Endothelial cell of umbilical vein (primary cell): ENCODE results near the gene TBX4. TPM values are rescaled to one million over a fixed set of nuclear protein-coding genes. Genes with fewer than 3 reads are reported as not detected.

Experiments used
- BruUV-seq: library from RNA; stranded (reverse); fragments of 400-500 nt; replicated peaks from 2 replicates; lab custom pipeline; 2021; lab: Mats Ljungman, UMichigan
- CTCF ChIA-PET: fragments of 300-600, 350-600 bp; sonication (Branson Sonifier 250); formaldehyde crosslinking; loops from one replicate; lab custom pipeline; 2021; ENCODE audit warnings: antibody characterized with exemption, inconsistent platforms; lab: Charles Lee
- POLR2A ChIA-PET: fragments of 300-600, 350-600 bp; sonication (Branson Sonifier 250); formaldehyde crosslinking; loops from one replicate; lab custom pipeline; 2021; ENCODE audit warnings: antibody characterized with exemption, inconsistent platforms; lab: Charles Lee
- DNase-seq: peaks from one replicate; pipeline ENCODE4 v3.0.0-alpha.2; 2011; ENCODE audit warnings: low read depth, low spot score
- FAIRE-seq: peaks from 2 replicates; lab custom pipeline; 2011; peaks lifted over from hg19 to GRCh38; lab: Jason Lieb, UNC
- H2AFZ ChIP-seq: 2 replicates; pipeline ENCODE4 v1.6.0; 2012; ENCODE audit warnings: low read depth, low read length, control low read depth, inconsistent platforms
- H3K27ac ChIP-seq: 2 replicates; pipeline ENCODE4 v1.5.1; 2011; ENCODE audit warnings: low read depth, mild to moderate bottlenecking, control low read depth, low read length, moderate library complexity; ENCODE audit not compliant: insufficient read depth
- H3K27me3 ChIP-seq, 2 experiments: 2 replicates each; pipeline versions ENCODE4 v1.6.0 to v1.6.1; 2011; ENCODE audit warnings: low read length in 2 of 2, mixed read lengths in 1 of 2; ENCODE audit not compliant: control insufficient read depth in 2 of 2, insufficient read depth in 2 of 2
- H3K36me3 ChIP-seq, 2 experiments: 2 replicates in 1 of 2; 3 replicates in 1 of 2; pipeline ENCODE4 v1.5.1; 2011; ENCODE audit warnings: low read length in 2 of 2, mild to moderate bottlenecking in 1 of 2, moderate library complexity in 1 of 2; ENCODE audit not compliant: control insufficient read depth in 2 of 2, insufficient read depth in 2 of 2; ENCODE audit errors: extremely low read depth in 1 of 2
- H3K4me1 ChIP-seq: 3 replicates; pipeline ENCODE4 v1.5.1; 2011; ENCODE audit warnings: mild to moderate bottlenecking, low read length; ENCODE audit not compliant: control insufficient read depth, insufficient read depth; ENCODE audit errors: extremely low read depth
- H3K4me2 ChIP-seq: 2 replicates; pipeline ENCODE4 v1.6.1; 2011; ENCODE audit warnings: low read length, control low read depth, mixed read lengths; ENCODE audit not compliant: insufficient read depth
- H3K4me3 ChIP-seq, 3 experiments: fragments of 200-600 bp in 1 of 3; sonication (generic), shearing (Covaris generic) in 1 of 3; replicated peaks in 1 of 3; 2 replicates each; pipeline ENCODE4 v1.5.1; 2011 to 2016; ENCODE audit warnings: control low read depth in 3 of 3, low read length in 3 of 3, mild to moderate bottlenecking in 2 of 3, inconsistent platforms in 1 of 3, low read depth in 1 of 3, moderate library complexity in 1 of 3; ENCODE audit not compliant: insufficient read depth in 1 of 3
- H3K79me2 ChIP-seq: 2 replicates; pipeline ENCODE4 v1.6.0; 2012; ENCODE audit warnings: low read length, inconsistent platforms; ENCODE audit not compliant: control insufficient read depth, insufficient read depth
- H3K9ac ChIP-seq: replicated peaks from 2 replicates; pipeline ENCODE3; 2011; ENCODE audit warnings: low read length, control low read depth; ENCODE audit not compliant: insufficient read depth; ENCODE audit errors: extremely low read depth
- H3K9me1 ChIP-seq: replicated peaks from 3 replicates; pipeline ENCODE4 v1.6.0; 2011; ENCODE audit warnings: mild to moderate bottlenecking, low read length; ENCODE audit not compliant: control insufficient read depth, insufficient read depth; ENCODE audit errors: extremely low read depth
- H3K9me3 ChIP-seq: replicated peaks from 2 replicates; pipeline ENCODE4 v1.5.1; 2012; ENCODE audit warnings: low read length, inconsistent platforms; ENCODE audit not compliant: control insufficient read depth, insufficient read depth
- H4K20me1 ChIP-seq: replicated peaks from 2 replicates; pipeline ENCODE3; 2011; ENCODE audit warnings: mild to moderate bottlenecking, low read length; ENCODE audit not compliant: control insufficient read depth, insufficient read depth; ENCODE audit errors: extremely low read depth
- EZH2 ChIP-seq: IDR thresholded peaks from 2 replicates; pipeline ENCODE4 v1.6.1; 2012; ENCODE audit warnings: borderline replicate concordance, low read depth, mild to moderate bottlenecking, moderate library complexity, low read length, inconsistent platforms; ENCODE audit not compliant: severe bottlenecking
- FOS ChIP-seq: IDR thresholded peaks from 2 replicates; pipeline ENCODE4 v1.6.1; 2011; ENCODE audit warnings: mild to moderate bottlenecking, low read length, moderate library complexity, borderline replicate concordance; ENCODE audit not compliant: insufficient read depth
- GATA2 ChIP-seq: IDR thresholded peaks from 2 replicates; pipeline ENCODE4 v1.7.0; 2011; ENCODE audit warnings: low read depth, mild to moderate bottlenecking, moderate library complexity, mixed read lengths, low read length; ENCODE audit not compliant: insufficient read length, insufficient read depth
- JUN ChIP-seq: IDR thresholded peaks from 2 replicates; pipeline ENCODE4 v1.6.1; 2011; ENCODE audit warnings: borderline replicate concordance, low read depth; ENCODE audit not compliant: insufficient read length, insufficient read depth
- POLR2A ChIP-seq: IDR thresholded peaks from 2 replicates; pipeline ENCODE4 v1.6.1; 2012; ENCODE audit warnings: low read depth, mild to moderate bottlenecking, control low read depth, low read length
- dilution Hi-C: fragments of 300-500 bp; cut with MboI; formaldehyde crosslinking; loops from one replicate; pipeline ENCODE4 v1.15.0; 2019; ENCODE audit warnings: low sequenced_read_pairs; ENCODE audit not compliant: extremely low pct_ligation_motif_present
- intact Hi-C: fragments of 100-400 bp; cut with micrococcal nuclease; formaldehyde crosslinking; loops from one replicate; pipeline ENCODE4 v1.10.0; 2022
- polyA plus RNA-seq, 4 experiments: library from polyadenylated mRNA; depleted of rRNA in 3 of 4; stranded (reverse) in 3 of 4; unstranded in 1 of 4; fragments of >200 nt; gene quantifications; 2 replicates each; pipeline versions ENCODE4 v1.2.1 to v1.2.3, GENCODE V29; 2011 to 2012; ENCODE audit warnings: missing spikeins in 1 of 4
- total RNA-seq: library from RNA; stranded (reverse); gene quantifications from 2 replicates; pipeline ENCODE4 v1.2.3, GENCODE V29; 2021
- TF ChIP-seq, protein P1 (sequence below): IDR thresholded peaks from 2 replicates; pipeline ENCODE4 v1.6.1; 2011; ENCODE audit not compliant: insufficient read depth, insufficient read length

The TBX4 gene
- total and polyA plus RNA-seq, 2 donors (not counting 3 experiments of a cell fraction or from before 2014, with no cell fraction given) = not detected

DNA sequence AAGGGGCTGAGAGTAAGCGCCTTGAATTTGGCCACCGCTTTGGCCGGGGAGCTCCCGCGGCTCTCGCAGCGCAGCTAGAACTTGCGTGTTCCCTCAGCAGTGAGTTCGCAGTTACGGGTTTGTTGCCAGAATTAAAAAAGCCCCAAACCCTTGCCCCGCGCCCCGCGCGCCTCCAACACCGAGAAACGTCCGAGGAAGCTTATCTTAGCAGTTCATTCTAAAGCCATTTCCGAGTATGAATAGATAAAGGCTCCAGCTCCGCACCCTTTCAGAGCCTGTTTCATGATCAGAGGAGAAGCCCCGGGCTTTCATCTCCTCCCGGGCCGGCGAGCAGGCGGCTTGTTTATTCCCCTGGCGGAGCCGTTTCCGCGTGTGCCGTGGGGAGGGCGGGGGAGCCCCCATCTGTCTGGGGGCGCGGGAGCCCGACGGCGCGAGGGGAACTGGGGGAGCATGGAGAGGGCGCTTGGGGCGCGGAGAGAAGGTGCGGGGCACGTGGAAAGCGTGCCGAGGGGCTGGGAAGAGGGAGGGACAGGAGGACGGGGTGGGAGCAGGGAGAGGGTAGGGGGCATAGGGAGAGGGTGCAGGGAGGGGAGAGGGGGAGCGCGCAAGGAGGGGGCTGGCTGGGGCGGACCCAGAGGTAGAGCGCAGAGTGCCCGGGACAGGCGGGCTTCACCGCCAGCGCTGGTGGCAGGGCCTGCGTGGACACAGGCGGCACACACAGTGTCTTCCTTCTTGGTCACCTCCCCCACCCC is 9.9 kb downstream of the TBX4 start:
- Histone ChIP-seq H3K27me3 (peaks cover 60 to 67% of the 10 kb centered on the region in 2 experiments), H3K4me3 (no peak overlapping the region), H3K9me1 (no peaks in the 10 kb centered on the region), H3K27ac (no peak overlapping the region), H3K36me3 (no peaks in the 10 kb centered on the region), H2AFZ (no peak overlapping the region), H3K4me2 (no peak overlapping the region), H4K20me1 (no peaks in the 10 kb centered on the region), H3K9me3 (no peaks in the 10 kb centered on the region), H3K79me2 (no peaks in the 10 kb centered on the region), H3K4me1 (no peaks in the 10 kb centered on the region), H3K9ac (no peak overlapping the region)
- no peak for TF ChIP-seq JUN
- TF ChIP-seq, protein P1, sequence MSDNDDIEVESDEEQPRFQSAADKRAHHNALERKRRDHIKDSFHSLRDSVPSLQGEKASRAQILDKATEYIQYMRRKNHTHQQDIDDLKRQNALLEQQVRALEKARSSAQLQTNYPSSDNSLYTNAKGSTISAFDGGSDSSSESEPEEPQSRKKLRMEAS = no peak
- TF ChIP-seq EZH2 = peak; percentile 87
- no peak for TF ChIP-seq GATA2
- intact Hi-C loops = no loop called here
- dilution Hi-C loops = no loop called here
- DNase-seq (no peak), FAIRE-seq (no peak)
- ChIA-PET POLR2A (interaction anchor here (0.6 kb wide), 1 partner anchor 58 kb away, joined by 8 read pairs; no protein-coding TSS in a partner anchor), CTCF (interaction anchor here (0.6 kb wide), 1 partner anchor 15 kb away, joined by 3 read pairs; no protein-coding TSS in a partner anchor)
- BruUV-seq = no TSS peak

DNA sequence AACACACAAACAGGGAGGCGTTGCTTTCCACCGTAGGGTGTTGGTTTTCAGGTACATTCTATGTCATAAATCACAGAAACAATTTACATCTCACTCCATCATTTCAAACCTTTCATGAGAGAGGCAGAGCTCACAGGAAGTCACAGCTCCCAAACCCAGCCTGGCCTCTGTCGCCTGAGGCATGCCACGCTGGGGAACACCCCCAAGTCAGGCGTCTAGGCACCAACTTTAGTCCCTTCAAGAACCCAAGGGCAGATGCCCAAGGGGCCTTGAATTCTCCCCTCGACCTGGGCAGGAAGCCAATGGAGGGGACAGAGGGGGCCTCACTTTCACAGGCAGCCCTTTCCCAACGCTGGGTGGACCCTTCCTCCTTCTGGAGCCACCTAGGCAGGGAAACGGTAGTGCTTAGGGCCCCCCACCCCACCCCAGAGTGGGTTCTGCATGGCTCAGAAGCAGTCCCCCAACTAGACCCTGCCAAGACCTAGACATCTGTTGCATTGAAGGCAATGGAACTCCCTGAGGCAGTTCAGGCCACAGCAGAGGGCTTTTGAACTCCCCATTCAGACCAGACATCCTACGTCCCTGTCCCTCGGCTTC is 10.6 kb downstream of the TBX4 start:
- CTCF ChIA-PET = no interaction called here

More for the DNA sequence above, 10.6 kb downstream of the TBX4 start:
- POLR2A ChIA-PET = no interaction called here
- no peak overlapping the region for H2AFZ ChIP-seq
- H3K9me1 ChIP-seq = no peaks in the 10 kb centered on the region
- FAIRE-seq = no peak
- H3K4me3 ChIP-seq = no peak overlapping the region
- no peaks in the 10 kb centered on the region for H3K4me1 ChIP-seq
- intact Hi-C loops (no loop called here), dilution Hi-C loops (no loop called here)
- no peak for TF ChIP-seq FOS
- TF ChIP-seq, protein P1 = no peak
- TF ChIP-seq POLR2A = no peak
- no peak overlapping the region for H3K4me2 ChIP-seq
- H4K20me1 ChIP-seq = no peaks in the 10 kb centered on the region
- no peaks in the 10 kb centered on the region for H3K79me2 ChIP-seq
- peaks cover 54 to 61% of the 10 kb centered on the region in 2 experiments for H3K27me3 ChIP-seq
- H3K9ac ChIP-seq = no peak overlapping the region
- no peaks in the 10 kb centered on the region for H3K9me3 ChIP-seq
- no peaks in the 10 kb centered on the region for H3K36me3 ChIP-seq
- H3K27ac ChIP-seq = no peak overlapping the region
- no TSS peak for BruUV-seq
- DNase-seq = no peak
